GM12878 (cell line): ENCODE measurements around the gene IL17B. TPM values are rescaled to one million over a fixed set of nuclear protein-coding genes. Genes with fewer than 3 reads are reported as not detected.

Experiments
- ATAC-seq: fragments of 200-7000 bp; cut with Tn5 transposase; 3 replicates; pipeline ENCODE4 v1.9.1; 2020; ENCODE audit warnings: mild to moderate bottlenecking, moderate library complexity
- BruUV-seq: library from RNA; stranded (reverse); fragments of 400-500 nt; replicated peaks from 2 replicates; lab custom pipeline; 2021; lab: Mats Ljungman, UMichigan
- CTCF ChIA-PET: fragments of 300-600 bp; sonication (Branson Sonifier 250); formaldehyde crosslinking; extraction: SDS; loops from one replicate; lab custom pipeline; 2021; ENCODE audit warnings: inconsistent platforms; lab: Yijun Ruan, JAX
- POLR2A ChIA-PET: fragments of 350-600 bp; formaldehyde crosslinking; extraction: SDS; loops from one replicate; lab custom pipeline; 2021; ENCODE audit warnings: inconsistent platforms; lab: Charles Lee
- RAD21 ChIA-PET: fragments of 300-600 bp; sonication (Branson Sonifier 250); formaldehyde crosslinking; loops from one replicate; lab custom pipeline; 2023; ENCODE audit warnings: antibody characterized with exemption; ENCODE audit not compliant: unreplicated experiment; lab: Charles Lee
- SMC1A ChIA-PET: fragments of 300-600 bp; sonication (Branson Sonifier 250); formaldehyde crosslinking; loops from one replicate; lab custom pipeline; 2023; ENCODE audit not compliant: unreplicated experiment, uncharacterized antibody; lab: Charles Lee
- DNase-seq: peaks from one replicate; pipeline ENCODE4 v3.0.0-alpha.2; 2011; ENCODE audit warnings: low read depth, low spot score
- FAIRE-seq: peaks from 3 replicates; lab custom pipeline; 2011; peaks lifted over from hg19 to GRCh38; lab: Jason Lieb, UNC
- H2AFZ ChIP-seq: 2 replicates; pipeline ENCODE4 v1.6.0; 2011; ENCODE audit warnings: low read depth, low read length, control low read depth; ENCODE audit not compliant: control insufficient read depth
- H3K27ac ChIP-seq: 2 replicates; pipeline ENCODE4 v1.5.1; 2011; ENCODE audit warnings: control low read depth; ENCODE audit not compliant: control insufficient read depth, insufficient read depth
- H3K27me3 ChIP-seq, 2 experiments: replicated peaks in 1 of 2; 2 replicates each; pipeline versions ENCODE4 v1.6.0 to v1.6.1; 2011; ENCODE audit warnings: low read length in 1 of 2; ENCODE audit not compliant: control insufficient read depth in 2 of 2, insufficient read depth in 2 of 2
- H3K36me3 ChIP-seq, 2 experiments: 2 replicates each; pipeline ENCODE4 v1.5.1; 2011; ENCODE audit warnings: low read length in 1 of 2; ENCODE audit not compliant: control insufficient read depth in 2 of 2, insufficient read depth in 2 of 2
- H3K4me1 ChIP-seq: 2 replicates; pipeline ENCODE4 v1.6.1; 2011; ENCODE audit warnings: mild to moderate bottlenecking, low read length, moderate library complexity, mixed read lengths; ENCODE audit not compliant: control insufficient read depth, insufficient read depth
- H3K4me2 ChIP-seq: 2 replicates; pipeline ENCODE4 v1.6.0; 2011; ENCODE audit warnings: control low read depth; ENCODE audit not compliant: control insufficient read depth, insufficient read depth
- H3K4me3 ChIP-seq: fragments of 200-600 bp; sonication (generic); 2 replicates; pipeline ENCODE4 v1.5.1; 2016
- H3K79me2 ChIP-seq: 2 replicates; pipeline ENCODE4 v1.6.0; 2011; ENCODE audit warnings: low read length; ENCODE audit not compliant: control insufficient read depth, insufficient read depth
- H3K9ac ChIP-seq: 2 replicates; pipeline ENCODE4 v1.8.0; 2011; ENCODE audit warnings: low read length, control low read depth, mixed read lengths; ENCODE audit not compliant: control insufficient read depth, insufficient read depth
- H3K9me3 ChIP-seq: replicated peaks from 3 replicates; pipeline ENCODE4 v1.5.1; 2011; ENCODE audit warnings: mild to moderate bottlenecking, low read length; ENCODE audit not compliant: control insufficient read depth, insufficient read depth
- H4K20me1 ChIP-seq: 2 replicates; pipeline ENCODE4 v1.6.0; 2011; ENCODE audit not compliant: control insufficient read depth, insufficient read depth
- CBX3 ChIP-seq: fragments of 200-600 bp; sonication (generic); IDR thresholded peaks from 2 replicates; pipeline ENCODE4 v1.6.1; 2016; ENCODE audit warnings: low read depth, borderline replicate concordance
- EED ChIP-seq: sonication (generic); IDR thresholded peaks from 2 replicates; pipeline ENCODE4 v1.6.1; 2016; ENCODE audit warnings: antibody characterized with exemption, low read depth
- FOXK2 ChIP-seq: fragments of 450-650 bp; IDR thresholded peaks from 2 replicates; pipeline ENCODE4 v1.6.1; 2017; ENCODE audit warnings: mild to moderate bottlenecking, moderate library complexity
- MTA3 ChIP-seq: IDR thresholded peaks from 2 replicates; pipeline ENCODE4 v1.6.1; 2012; ENCODE audit warnings: low read length, inconsistent platforms, borderline replicate concordance
- NFYA ChIP-seq: IDR thresholded peaks from 2 replicates; pipeline ENCODE4 v1.6.1; 2011; ENCODE audit warnings: low read depth, mild to moderate bottlenecking, low read length, improper control_type of control experiment, borderline replicate concordance
- NFYB ChIP-seq: IDR thresholded peaks from 2 replicates; pipeline ENCODE4 v1.6.1; 2011; ENCODE audit warnings: low read depth, mild to moderate bottlenecking, low read length, improper control_type of control experiment, moderate library complexity; ENCODE audit not compliant: insufficient read depth
- SREBF2 ChIP-seq: IDR thresholded peaks from 2 replicates; pipeline ENCODE4 v1.6.1; 2012; ENCODE audit warnings: mild to moderate bottlenecking, low read length
- STAT3 ChIP-seq: IDR thresholded peaks from 2 replicates; pipeline ENCODE4 v1.6.1; 2011; ENCODE audit warnings: low read depth, low read length, improper control_type of control experiment
- SUZ12 ChIP-seq: fragments of 200-600 bp; sonication (generic); IDR thresholded peaks from one replicate; pipeline ENCODE4 v1.6.1; 2018; ENCODE audit warnings: antibody characterized with exemption, mild to moderate bottlenecking; ENCODE audit not compliant: unreplicated experiment
- ZNF207 ChIP-seq: fragments of 450-650 bp; IDR thresholded peaks from 2 replicates; pipeline ENCODE4 v1.6.1; 2014; ENCODE audit warnings: antibody characterized with exemption, mild to moderate bottlenecking, borderline replicate concordance
- ZNF24 ChIP-seq: fragments of 450-650 bp; IDR thresholded peaks from 2 replicates; pipeline ENCODE4 v1.6.1; 2017; ENCODE audit warnings: antibody characterized with exemption, mild to moderate bottlenecking
- ZNF384 ChIP-seq: IDR thresholded peaks from 2 replicates; pipeline ENCODE4 v1.6.1; 2012; ENCODE audit warnings: low read depth, mild to moderate bottlenecking, low read length, improper control_type of control experiment, borderline replicate concordance
- WGBS: methylation state at CpG from one replicate; pipeline ENCODE4 v1.1.6; 2016; ENCODE audit warnings: low lambda C conversion rate; ENCODE audit not compliant: insufficient replicate concordance, insufficient coverage; ENCODE audit errors: missing lambda C conversion rate; 5-methylcytosine and 5-hydroxymethylcytosine counted together
- in situ Hi-C: fragments of 300-500 bp; cut with MboI; formaldehyde crosslinking; loops from 9 replicates; pipeline ENCODE4 v1.14.3; 2018; ENCODE audit warnings: mixed read lengths
- intact Hi-C: fragments of 100-400 bp; cut with micrococcal nuclease; formaldehyde crosslinking; loops from one replicate; pipeline ENCODE4 v1.14.2; 2022; ENCODE audit not compliant: unreplicated experiment
- polyA plus RNA-seq, 11 experiments: library from polyadenylated mRNA; depleted of rRNA in 4 of 11; unstranded in 6 of 11; stranded (reverse) in 5 of 11; fragments of >200 nt; fragmentation: Nextera tagmentation in 4 of 11; fragmentation: Illumina TruSeq in 1 of 11; extraction: Ambion mirVana in 4 of 11; extraction: Trizol in 1 of 11; gene quantifications; 1 replicate in 1 of 11; 2 replicates in 10 of 11; pipeline versions ENCODE4 v1.2.1 to v1.2.3, GENCODE V29; 2011 to 2016; ENCODE audit warnings: inconsistent platforms in 2 of 11, missing spikeins in 2 of 11, low read depth in 1 of 11
- total RNA-seq, 4 experiments: library from RNA; depleted of rRNA in 3 of 4; stranded (reverse); fragments of >200 nt in 3 of 4; fragmentation: Illumina TruSeq in 1 of 4; extraction: Trizol in 1 of 4; gene quantifications; 2 replicates each; pipeline versions ENCODE4 v1.2.1 to v1.2.3, GENCODE V29; 2013 to 2021
- TF ChIP-seq, protein P1 (sequence below): IDR thresholded peaks from 2 replicates; pipeline ENCODE4 v1.6.1; 2011; ENCODE audit warnings: low read depth, low read length, improper control_type of control experiment, borderline replicate concordance
- TF ChIP-seq, protein P2 (sequence below): fragments of 150-350 bp; IDR thresholded peaks from 2 replicates; pipeline ENCODE4 v1.6.1; 2014; ENCODE audit warnings: mild to moderate bottlenecking, low read depth, low read length
- TF ChIP-seq, protein P3 (sequence below): fragments of 450-650 bp; IDR thresholded peaks from 2 replicates; pipeline ENCODE4 v1.6.1; 2017; ENCODE audit warnings: mild to moderate bottlenecking, moderate library complexity

IL17B gene
- total and polyA plus RNA-seq, 10 of the 15 experiments (the other 5 are each of a cell fraction or from before 2014, with no cell fraction given) = not detected

DNA sequence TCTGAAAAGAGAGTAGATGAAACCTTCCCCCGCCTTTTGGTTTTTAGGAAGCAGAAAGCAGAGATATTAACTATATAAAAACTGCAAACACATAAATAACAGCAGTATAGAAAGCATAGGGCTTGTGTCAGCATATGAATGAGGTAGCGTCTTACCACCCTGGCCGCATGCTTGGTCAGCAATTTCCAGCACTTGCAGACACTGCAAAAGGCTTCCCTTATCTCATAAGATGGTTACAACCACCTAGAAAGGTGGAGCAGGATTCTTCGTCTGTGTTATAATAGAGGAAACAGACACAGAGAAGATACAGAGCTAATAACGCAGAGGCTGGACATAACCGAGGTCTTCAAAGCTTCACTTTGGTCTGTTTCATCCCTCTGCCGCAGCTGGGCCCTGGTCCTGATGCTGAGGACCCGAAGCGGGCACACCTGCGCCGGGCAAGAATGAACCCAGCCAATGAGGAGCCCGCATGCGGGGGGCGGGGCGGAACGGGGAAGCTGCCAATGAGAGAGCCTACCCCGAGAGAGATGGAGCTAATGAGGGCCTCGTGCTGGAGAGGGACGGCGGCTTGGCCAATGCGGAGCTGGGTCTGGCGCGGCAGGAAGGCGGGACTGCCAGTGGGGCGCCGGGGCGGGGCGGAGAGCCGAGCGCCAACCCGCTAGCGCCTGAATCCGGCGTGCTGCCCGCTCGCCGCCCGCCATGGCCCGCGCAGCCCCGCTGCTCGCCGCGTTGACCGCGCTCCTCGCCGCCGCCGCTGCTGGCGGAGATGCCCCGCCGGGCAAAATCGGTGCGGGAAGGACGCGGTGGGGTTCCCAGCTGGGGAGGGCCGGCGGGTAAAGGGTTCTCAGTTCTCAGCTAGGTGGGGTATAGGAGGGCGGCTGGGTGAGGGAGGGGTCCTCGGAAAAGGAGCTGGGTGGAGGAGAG lies 21.5 kb downstream of the IL17B start, which contains the start of gene PCYOX1L:
TSS of gene PCYOX1L (plus strand) at position 677 of the 924 bp plus-strand sequence. CDS start at position 700, 23 bp downstream.
- POLR2A ChIA-PET = interaction anchor here (0.6 to 4.2 kb wide), 8 partner anchors 8 to 1068 kb away, joined by 3 to 66 read pairs (median 4); partner anchors contain the start of genes CSNK1A1 and GRPEL2
- RAD21 ChIA-PET = interaction anchor here (0.8 to 3.1 kb wide), 6 partner anchors 12 to 261 kb away, joined by 3 to 30 read pairs (median 5); partner anchors contain the start of genes CSNK1A1 and GRPEL2
- Histone ChIP-seq H3K9ac (peak within 1 kb of the TSS; percentile 80), H3K79me2 (peaks cover 10% of the 10 kb centered on the region), H3K27ac (peak within 1 kb of the TSS; percentile 48), H2AFZ (peak within 1 kb of the TSS; percentile 96), H3K27me3 (no peaks in the 10 kb centered on the region), H3K4me3 (peak within 1 kb of the TSS; percentile 84), H3K9me3 (no peaks in the 10 kb centered on the region), H3K4me1 (peaks cover 13% of the 10 kb centered on the region), H3K36me3 (no peaks in the 10 kb centered on the region; a peak in 2 of 4 replicates), H4K20me1 (no peaks in the 10 kb centered on the region), H3K4me2 (peak within 1 kb of the TSS; percentile 95)
- SMC1A ChIA-PET = interaction anchor here (0.7 to 4.0 kb wide), 4 partner anchors 12 to 200 kb away, joined by 3 to 23 read pairs (median 3); partner anchors contain the start of gene GRPEL2
- intact Hi-C loops (loop anchor here (1.0 kb wide), 1 partner anchor 12 kb away; the partner anchor contains the start of gene GRPEL2), in situ Hi-C loops (no loop called here)
- FAIRE-seq (peak; percentile 95), DNase-seq (peak; percentile 82), ATAC-seq (peak; percentile 100)
- WGBS = 3% methylated on average over 61 of the region's 61 CpGs
- BruUV-seq = no TSS peak
- CTCF ChIA-PET = interaction anchor here (1.0 to 7.5 kb wide), 11 partner anchors 8 to 260 kb away, joined by 3 to 81 read pairs (median 5); partner anchors contain the start of genes CSNK1A1 and GRPEL2
- TF ChIP-seq CBX3 (no peak), NFYA (peak; percentile 49; the same call in 1 of the 2 replicates), ZNF24 (no peak), SREBF2 (no peak), NFYB (peak; percentile 95), MTA3 (no peak), STAT3 (no peak), EED (no peak), FOXK2 (peak; percentile 96), ZNF384 (no peak), ZNF207 (0 out of 2 replicates have a peak, but pooled peaks have one; percentile 52), SUZ12 (no peak)
- TF ChIP-seq, protein P1, sequence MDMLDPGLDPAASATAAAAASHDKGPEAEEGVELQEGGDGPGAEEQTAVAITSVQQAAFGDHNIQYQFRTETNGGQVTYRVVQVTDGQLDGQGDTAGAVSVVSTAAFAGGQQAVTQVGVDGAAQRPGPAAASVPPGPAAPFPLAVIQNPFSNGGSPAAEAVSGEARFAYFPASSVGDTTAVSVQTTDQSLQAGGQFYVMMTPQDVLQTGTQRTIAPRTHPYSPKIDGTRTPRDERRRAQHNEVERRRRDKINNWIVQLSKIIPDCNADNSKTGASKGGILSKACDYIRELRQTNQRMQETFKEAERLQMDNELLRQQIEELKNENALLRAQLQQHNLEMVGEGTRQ = no peak; the same call in 1 of the 2 replicates
- TF ChIP-seq, protein P2, sequence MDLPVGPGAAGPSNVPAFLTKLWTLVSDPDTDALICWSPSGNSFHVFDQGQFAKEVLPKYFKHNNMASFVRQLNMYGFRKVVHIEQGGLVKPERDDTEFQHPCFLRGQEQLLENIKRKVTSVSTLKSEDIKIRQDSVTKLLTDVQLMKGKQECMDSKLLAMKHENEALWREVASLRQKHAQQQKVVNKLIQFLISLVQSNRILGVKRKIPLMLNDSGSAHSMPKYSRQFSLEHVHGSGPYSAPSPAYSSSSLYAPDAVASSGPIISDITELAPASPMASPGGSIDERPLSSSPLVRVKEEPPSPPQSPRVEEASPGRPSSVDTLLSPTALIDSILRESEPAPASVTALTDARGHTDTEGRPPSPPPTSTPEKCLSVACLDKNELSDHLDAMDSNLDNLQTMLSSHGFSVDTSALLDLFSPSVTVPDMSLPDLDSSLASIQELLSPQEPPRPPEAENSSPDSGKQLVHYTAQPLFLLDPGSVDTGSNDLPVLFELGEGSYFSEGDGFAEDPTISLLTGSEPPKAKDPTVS = no peak
- TF ChIP-seq, protein P3, sequence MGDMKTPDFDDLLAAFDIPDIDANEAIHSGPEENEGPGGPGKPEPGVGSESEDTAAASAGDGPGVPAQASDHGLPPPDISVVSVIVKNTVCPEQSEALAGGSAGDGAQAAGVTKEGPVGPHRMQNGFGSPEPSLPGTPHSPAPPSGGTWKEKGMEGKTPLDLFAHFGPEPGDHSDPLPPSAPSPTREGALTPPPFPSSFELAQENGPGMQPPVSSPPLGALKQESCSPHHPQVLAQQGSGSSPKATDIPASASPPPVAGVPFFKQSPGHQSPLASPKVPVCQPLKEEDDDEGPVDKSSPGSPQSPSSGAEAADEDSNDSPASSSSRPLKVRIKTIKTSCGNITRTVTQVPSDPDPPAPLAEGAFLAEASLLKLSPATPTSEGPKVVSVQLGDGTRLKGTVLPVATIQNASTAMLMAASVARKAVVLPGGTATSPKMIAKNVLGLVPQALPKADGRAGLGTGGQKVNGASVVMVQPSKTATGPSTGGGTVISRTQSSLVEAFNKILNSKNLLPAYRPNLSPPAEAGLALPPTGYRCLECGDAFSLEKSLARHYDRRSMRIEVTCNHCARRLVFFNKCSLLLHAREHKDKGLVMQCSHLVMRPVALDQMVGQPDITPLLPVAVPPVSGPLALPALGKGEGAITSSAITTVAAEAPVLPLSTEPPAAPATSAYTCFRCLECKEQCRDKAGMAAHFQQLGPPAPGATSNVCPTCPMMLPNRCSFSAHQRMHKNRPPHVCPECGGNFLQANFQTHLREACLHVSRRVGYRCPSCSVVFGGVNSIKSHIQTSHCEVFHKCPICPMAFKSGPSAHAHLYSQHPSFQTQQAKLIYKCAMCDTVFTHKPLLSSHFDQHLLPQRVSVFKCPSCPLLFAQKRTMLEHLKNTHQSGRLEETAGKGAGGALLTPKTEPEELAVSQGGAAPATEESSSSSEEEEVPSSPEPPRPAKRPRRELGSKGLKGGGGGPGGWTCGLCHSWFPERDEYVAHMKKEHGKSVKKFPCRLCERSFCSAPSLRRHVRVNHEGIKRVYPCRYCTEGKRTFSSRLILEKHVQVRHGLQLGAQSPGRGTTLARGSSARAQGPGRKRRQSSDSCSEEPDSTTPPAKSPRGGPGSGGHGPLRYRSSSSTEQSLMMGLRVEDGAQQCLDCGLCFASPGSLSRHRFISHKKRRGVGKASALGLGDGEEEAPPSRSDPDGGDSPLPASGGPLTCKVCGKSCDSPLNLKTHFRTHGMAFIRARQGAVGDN = peak; percentile 88
